ENCODE results near the gene EEF1AKMT3. TPM values are rescaled to one million over a fixed set of nuclear protein-coding genes. Genes with fewer than 3 reads are reported as not detected.

EEF1AKMT3 gene
- polyA plus RNA-seq, 5 donors = 15.6 to 18.6 (median 17.2) TPM

DNA sequence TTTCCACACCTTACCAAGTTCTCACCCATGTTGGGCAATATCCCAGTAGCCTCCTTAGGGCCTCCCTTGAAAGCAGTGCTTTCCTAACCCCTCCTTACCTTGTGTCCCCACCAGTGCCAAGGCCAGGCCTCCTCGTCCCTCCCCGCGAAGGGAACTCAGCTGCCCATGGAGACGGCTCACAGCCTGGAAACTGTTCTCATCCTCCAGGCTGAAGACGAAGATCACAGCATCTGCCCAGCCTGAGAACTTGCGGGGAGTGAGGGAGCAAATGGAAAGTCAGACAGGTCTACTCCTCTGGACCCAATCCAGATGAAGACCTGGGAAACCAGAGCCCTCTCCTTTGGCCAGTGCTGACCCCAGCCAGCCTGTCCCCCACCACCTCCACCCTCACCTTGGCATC lies 38.5 kb upstream of the EEF1AKMT3 start:
- DNase-seq = no peak

DNA sequence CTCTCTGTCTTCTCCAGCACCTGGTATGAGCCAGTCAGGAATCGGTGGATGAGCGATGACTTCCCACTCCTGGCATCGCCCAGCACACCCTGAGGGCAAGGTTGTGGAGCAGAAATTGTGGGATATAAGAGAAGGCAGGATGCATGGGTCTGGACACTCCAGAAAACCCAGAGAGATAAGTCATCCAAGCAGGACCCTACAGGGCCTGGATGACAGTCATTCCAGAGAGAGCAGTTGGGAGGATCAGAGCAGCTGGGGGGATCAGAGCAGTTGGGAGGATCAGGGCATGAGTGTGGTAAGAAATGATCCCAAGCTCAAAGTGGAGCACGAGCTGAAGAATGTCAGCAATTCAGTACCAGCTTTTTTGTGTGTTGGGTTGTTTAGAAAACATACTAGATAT lies 37.8 kb upstream of the EEF1AKMT3 start:
- no peak for DNase-seq

DNA sequence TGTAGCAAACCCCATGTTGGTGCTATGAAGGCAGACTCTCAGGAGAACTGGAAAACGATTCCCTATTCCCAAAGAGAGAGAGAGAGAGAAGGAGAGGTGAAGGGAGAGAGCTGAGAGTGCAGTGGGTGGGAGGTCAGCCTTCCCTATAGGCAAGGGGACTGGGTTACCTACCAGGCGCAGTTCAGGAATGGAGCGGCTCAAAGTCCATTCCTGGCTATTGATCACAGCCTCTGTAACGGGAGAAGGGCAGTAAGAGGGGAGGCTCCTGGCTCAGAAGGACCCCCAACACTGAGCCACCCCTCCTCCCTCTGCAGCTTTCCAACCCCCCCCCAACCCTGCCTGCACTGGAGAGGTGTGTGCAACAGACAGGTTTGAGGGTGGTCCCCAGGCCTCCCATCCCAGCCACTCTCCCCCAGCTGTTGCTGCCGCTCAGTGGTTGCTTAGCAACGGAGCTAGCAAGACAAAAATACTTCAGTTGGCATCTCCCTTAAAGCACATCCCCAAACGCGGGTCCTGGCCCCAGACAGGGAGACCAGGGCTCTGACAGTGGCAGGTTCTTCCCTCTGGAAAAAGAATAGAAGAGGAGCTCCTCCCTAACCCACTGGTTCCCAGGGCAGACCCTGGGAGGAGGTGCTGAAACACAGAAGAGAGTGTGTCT lies 37.1 kb upstream of the EEF1AKMT3 start:
- no peak for DNase-seq

DNA sequence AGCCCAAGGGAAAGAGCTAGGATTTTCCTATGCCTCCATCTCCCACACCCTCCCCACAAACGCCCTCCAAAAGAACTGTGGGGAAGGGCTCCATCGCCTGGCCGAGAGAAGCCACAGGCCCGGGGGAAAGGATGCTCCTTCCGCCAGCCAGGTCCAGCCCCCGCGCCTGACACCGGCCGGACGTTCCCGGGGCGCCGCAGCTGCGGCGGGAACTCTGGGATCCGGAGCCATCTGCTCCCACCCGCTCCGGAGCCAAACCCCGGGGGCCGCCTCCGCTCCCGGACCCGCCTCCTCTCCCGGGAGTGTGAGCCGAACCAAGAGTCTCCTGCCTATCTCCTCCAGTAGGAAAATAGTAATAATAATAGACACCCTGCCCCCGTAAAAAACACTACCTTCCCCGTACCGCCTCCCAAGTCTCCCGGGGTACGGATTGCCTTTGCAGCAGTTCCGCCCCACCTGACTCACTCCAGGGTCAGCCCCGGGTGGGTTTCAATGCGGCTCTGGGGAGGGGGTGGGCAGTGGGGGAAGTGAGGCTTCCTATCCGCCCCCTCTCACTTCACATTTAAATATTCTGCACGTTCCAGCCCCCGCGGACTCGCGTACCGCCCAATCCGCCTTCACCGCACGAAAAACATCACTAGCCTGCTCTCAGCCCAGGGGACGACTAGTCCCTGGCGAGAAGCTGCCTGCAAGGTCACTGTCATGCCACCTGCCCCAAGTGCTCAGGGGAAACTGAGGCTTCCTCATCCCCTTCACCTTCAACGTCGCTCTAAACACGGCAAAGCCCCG lies 36.3 kb upstream of the EEF1AKMT3 start:
- DNase-seq = no peak

DNA sequence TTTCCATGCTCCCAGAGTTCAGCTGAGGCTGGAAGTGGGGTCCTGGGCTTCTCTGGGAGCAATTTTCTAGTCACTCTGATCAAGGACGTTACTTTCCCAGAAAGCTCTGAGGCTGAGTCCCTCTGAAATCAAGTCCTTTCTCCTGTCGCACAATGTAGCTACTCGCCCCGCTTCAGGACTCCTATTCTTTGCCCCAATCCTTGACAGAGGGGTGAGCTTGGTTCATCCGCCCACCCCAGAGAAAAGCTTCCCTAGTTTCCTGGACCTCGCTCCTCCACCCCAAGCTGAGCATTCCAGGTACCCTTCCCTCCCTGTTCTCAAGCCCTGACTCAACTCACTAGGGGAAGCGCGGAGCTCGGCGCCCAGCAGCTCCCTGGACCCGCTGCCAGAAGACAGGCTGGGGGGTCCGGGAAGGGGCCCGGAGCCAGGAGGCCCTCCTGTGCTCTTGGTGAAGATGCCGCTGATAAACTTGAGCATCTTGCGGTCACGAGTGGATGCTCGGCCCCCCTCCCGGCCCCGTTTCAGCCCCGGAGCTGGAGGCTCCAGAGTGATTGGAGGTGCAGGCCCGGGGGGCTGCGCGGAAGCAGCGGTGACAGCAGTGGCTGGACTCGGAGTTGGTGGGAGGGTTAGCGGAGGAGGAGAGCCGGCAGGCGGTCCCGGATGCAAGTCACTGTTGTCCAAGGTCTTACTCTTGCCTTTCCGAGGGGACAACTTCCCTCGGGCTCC lies 35.5 kb upstream of the EEF1AKMT3 start:
- DNase-seq = no peak

DNA sequence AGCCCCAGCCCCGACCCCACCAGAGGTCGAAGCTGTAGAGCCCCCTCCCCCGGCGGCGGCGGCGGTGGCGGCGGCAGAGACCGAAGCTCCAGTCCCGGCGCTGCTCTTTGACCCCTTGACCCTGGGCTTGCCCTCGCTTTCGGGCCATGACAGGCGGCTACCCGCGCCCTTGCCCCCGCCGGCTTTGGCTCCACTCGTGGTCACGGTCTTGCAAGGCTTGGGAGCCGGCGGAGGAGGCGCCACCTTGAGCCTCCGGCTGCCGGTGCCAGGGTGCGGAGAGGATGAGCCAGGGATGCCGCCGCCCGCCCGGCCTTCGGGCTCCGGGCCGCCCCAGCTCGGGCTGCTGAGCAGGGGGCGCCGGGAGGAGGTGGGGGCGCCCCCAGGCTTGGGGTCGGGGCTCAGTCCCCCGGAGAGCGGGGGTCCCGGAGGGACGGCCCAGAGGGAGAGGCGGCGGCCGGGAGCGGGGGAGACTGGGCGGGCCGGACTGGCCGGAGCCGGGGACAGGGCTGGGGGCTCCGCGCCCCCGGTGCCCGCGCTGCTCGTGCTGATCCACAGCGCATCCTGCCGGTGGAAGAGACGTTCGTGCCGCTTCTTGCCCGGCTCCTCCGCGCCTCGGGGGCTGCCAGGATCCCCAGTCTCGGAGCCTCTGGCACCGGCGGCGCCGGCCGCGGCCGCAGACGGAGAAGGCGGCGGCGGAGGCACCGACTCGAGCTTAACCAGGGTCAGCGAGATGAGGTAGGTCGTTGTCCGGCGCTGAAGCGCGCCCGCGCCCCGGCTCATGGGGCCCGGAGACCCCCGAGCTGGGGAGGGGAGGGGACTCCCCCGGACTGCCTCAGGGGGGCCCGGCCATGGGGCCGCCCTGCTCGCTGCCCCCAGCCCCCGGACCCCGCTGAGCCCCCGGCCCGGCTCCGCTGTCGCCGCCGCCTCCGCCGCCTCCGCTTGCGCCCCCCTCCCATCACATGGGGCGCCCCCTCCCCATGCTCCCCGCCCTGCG lies 34.6 kb upstream of the EEF1AKMT3 start:
- DNase-seq = no peak

DNA sequence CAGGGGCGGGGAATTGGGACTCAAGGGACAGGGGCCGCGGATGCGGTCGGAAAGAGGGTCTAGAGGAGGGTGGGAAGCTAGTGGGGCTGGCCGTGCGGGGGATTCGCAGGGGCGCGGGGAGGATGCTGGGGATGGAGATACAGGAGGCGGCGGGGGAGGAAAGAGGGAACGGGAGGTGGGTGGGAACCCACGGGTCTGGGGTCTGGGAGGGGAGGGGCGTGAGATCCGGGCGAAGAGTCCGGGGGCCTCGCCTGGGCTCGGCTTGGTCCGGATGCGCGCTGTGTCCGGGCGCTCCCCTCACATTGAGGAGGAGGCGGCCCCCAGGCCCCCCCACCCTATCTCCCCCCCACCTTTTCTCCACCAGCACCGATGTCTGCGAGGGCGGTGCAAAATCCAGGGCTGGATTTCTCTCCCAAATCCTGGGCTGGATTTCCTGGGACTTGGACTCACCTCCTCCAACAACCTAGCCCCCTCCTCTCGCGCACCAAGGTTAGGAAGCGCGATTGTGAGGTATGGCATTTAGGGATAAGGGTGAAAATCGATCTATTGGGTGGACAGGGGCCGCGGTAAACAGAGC lies 33.7 kb upstream of the EEF1AKMT3 start, which contains the start of gene AGAP2:
Gene AGAP2 (minus strand): TSS at position 82 of the 577 bp plus-strand sequence. CDS start 496 bp downstream, outside the sequence.
- DNase-seq = no peak

DNA sequence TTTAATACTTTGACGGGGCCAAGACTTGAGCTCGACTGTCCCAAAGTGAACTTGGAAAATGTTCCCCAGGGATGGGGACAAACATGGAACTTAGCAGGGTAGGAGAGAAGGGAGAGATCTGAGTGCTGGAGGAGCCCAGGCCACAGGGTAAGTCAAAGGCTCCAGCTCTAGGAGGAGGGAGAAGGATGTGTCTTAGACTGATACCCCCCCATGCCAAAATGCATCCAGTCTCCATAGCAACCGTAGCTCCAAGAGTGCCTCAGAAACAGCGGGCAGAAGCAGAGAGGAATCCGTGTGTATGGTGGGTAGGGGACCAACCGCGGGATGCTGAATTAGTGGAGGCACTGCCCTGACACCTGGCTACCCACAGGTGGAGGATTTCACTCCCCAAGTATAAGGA lies 33.0 kb upstream of the EEF1AKMT3 start:
- DNase-seq = no peak

DNA sequence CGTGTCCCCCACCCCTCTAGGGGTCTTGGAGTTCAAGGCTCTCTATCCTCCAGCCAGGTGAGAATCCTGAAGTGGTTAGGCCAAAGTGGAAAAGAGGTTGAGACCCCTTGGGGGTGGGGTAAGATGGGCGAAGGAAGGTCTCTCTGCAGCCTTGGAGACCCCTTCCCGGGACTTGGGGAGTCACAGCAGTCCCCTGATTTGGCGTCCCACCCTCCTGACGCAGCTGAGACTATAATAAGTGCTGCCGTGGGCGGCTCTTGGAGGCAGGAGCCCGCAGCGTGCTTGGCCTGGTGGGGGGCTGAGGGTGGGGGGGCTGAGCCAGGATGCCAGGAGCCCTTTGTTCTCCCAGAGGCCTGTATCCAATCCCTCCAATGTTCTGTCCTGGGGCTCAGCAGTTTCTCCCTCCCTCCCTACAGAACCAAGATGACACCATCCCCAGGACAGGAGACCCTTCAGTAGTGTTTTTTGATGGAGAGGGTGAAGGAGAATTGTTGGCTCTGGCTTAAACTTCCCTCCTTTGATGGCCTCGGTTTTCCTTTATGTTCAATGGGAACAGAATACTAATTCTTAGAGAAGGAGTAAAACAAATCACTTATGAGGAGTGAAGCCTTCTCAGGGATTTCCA lies 32.4 kb upstream of the EEF1AKMT3 start:
- no peak for DNase-seq

DNA sequence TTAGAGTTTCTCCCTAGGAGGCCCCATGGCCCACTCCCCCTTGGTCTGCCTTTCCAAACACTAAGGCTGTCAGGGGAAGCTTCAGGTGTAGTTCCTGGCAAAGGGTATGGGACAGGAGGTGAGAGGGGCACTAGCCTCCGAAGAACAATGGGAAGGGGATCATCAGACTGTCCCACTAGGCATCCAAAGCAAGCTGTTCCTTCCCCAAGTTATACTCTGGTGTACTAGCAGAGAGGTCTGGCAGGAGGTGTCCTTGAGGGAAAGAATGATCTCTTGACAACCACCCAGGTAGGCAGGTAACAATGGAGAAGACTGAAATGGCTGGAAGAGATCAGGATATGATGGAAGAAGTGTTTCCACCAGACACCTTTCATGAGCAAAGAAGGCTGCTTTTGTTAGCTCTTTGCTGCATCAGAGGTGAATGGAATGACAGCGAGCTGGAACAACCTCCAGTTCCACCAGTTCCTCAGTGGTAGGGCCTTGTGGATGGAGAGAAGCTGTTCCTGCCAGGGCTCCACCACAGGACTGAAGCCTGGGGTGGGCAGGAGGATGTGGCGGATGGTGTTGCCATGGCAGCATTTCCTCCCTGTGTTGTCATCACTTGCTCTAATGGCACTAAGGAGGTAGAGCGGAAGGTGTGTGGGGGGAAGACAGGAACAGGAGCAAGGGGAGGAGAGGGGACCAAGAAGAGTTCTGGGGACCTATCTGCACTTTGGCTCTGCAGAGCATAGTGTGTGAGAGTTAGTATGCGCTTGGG lies 31.6 kb upstream of the EEF1AKMT3 start:
- DNase-seq = no peak

DNA sequence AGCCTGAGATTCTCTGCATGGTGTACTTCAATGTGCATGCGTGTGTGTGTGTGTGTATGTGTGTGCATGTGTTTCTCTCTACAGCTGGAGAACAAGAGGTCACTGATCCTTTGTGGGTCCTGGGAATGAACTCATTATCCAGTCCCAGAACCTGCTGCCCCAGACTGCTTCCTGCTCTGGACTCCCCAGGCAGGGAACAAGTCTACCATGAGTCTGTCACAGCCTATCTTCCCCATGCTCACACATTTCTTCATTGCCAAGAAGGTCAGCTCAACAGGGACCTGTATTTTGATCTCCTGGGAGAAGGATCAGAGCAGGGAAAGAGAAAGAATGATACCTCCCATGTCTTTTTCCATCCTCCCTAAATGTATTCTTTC lies 31.0 kb upstream of the EEF1AKMT3 start:
- no peak for DNase-seq

DNA sequence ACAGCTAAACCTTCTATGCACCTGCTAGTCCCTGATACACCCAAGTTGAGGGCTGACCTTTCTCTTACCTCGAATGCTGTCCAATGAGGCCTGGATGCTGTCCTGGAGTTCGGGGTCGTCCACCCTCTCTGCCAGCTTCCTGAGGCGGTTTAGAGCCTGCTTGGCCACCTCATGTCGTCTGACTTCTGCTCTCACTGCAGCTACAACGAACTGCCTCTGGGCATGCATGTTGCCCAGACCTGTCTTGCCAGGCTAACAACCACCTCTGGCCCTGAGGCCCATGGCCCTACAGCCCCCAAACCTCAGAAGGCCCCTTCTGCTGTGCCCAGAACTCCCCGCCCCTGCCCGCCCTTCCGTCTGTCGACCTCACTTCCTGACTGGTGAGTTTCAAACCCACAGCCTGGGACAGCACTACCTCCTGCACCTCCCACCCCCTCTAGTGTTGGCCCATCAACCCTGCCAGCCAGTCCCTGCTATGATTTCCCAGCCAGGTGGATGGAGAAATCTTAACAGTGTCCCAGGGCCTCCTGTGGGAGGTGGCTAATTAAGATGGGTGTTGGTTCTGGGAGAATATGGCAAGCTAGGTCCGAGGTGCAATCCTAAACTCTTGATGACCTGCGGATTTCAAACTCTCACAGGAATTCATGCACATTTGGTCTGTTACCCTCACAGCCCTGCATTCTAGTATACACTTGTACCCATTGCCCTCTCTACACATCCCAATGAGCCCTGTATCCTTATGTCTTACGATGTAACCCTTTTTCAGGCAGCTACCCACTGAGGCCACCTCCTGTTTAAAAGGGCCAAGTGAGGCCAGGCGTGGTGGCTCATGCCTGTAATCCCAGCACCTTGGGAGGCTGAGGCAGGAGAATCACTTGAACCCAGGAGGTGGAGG lies 30.3 kb upstream of the EEF1AKMT3 start:
- no peak for DNase-seq

DNA sequence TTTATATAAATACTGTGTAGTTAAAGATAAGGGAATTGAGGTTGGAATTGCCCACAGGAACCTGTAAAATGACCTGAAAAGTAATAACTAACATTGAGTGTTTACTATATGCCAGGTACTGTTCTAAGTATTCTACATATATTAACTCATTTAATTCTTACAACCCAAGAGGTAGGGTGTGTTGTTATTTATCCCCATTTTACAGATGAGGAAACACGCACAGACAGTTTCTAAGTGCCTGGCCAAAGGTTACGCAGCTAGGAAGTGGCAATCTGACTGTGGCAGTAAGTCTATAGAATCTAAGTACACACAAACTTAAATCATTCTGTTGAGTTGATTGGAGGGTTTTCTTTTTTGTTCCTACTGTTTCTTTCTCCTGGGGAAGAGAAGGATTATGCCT lies 28.6 kb upstream of the EEF1AKMT3 start:
- DNase-seq = no peak

DNA sequence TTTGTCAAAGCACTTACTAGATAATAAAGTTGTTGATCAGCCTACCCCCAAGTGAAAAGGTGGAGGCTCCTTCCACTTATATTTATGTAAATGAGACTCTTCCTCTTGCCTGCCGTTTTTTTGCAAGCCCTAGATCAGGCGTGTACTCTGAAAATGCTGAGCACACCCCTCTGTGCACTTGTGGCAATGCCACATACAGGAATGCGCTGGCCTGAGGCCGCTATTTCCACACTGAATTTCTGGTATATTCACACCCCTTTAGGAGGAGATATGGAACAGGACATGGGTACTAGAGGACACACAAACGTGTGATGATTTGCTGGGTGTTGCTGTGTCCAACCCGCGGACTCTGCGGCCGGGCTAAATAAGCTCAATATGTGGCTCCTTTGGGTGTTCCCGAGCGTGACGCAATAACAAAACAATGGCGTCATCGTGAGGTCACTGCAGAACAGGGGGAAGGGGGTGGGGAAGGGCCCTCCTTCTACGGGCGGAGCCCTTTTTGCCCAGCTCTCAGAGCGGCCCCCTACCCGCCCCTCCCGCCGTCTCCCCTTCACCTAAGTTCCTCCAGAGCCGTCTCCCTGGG lies 28.1 kb upstream of the EEF1AKMT3 start:
- no peak for DNase-seq

DNA sequence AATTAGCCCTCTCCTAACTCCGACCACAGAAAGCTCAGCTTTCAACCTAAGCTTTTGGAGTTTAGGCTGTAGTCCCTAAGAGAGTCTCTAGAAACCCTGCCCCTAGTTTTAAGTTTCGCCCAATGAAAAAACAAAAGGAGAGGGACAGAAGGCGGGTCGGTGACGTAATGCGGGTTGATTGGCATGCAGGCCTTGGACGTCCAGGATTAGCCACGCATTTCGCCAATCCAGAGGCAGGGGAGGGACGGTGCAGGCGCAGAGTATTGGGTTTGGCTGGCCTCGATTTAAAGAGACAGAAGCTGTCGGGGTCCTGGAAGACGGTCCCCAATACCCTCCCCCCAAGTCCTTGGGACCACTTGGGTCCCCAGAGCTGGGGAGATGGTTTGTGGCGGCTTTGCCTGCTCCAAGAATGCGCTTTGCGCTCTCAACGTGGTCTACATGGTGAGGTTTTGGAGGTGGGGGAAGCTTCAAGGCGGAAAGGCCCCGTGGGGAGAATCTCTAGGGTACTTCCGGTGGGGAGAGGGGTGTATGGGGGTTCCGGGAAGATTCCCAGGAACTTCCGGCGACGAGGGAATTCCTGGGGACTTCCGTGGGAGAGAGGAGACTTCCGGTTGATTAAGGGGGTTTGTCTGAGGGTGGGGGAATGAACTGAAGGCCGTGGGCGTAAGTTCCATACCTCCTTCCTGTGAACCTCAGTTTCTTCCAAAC lies 27.5 kb upstream of the EEF1AKMT3 start, which contains the start of gene TSPAN31:
Gene TSPAN31 (plus strand): TSS at position 263 of the 708 bp plus-strand sequence. CDS start 116 bp downstream, at position 379.
- peak; percentile 98 for DNase-seq

DNA sequence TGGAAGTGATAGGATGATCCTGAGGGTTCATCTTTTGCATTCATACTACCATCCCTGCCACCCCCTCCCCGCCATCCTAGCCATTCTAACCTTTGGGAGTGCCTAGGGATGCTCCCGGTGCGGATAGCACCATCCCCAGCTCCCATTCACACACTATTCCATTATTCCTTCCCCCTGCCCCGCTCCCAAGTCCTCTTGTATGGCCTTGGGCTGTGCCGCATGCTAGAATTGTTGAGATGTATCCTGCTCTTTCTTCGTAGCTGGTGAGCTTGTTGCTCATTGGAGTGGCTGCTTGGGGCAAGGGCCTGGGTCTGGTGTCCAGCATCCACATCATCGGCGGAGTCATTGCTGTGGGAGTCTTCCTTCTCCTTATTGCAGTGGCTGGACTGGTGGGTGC lies 26.9 kb upstream of the EEF1AKMT3 start:
- no peak for DNase-seq

DNA sequence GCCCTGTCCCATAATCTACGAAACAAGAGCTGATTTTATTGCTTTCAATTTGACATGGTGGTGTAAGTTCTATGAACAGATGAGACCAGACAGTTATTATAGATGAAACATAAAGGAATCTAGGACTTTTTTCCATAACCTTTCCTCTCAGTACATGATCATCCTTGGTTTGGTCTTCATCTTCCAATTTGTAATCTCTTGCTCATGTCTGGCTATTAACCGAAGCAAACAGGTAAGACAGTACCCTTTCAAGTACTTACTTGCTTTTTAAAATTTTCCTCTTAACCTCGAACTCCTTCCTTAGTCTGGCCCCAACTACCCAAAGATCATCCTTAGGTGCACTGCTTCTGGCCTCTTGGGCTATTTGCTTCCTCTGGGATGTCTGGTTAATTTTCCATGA lies 26.4 kb upstream of the EEF1AKMT3 start:
- DNase-seq = no peak

DNA sequence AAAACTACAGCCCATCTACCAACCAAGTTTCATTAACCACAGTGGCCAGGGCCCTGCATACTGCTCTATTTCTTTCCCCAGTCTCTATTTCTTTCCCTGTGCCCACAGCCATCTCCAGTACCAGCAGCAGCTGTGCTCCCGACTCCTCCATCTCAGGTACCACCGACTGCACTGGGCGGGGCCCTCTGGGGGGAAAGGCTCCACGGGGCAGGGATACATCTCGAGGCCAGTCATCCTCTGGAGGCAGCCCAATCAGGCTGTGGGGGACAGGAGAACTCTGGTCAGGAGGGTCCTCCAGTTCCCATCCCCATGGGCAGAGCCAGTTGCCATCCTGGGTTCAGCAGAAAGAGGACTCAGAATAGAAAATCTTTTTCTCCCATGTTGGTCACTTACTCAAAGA lies 23.4 kb upstream of the EEF1AKMT3 start:
- DNase-seq = no peak

All from right lung (tissue), 5 donors.